ENCODE data around the gene TRIM67. TPM values are rescaled to one million over a fixed set of nuclear protein-coding genes. Genes with fewer than 3 reads are reported as not detected.

The TRIM67 gene
- total and polyA plus RNA-seq, 2 experiments from 2014 or later, result not detected

- Histone ChIP-seq H3K4me1 (ENCODE audit: insufficient read depth) (no peaks in the 10 kb centered on the region), H3K9ac (no peak overlapping the region), H3K36me3 (ENCODE audit: low read depth) (no peaks in the 10 kb centered on the region), H3K79me2 (ENCODE audit: insufficient read depth) (no peaks in the 10 kb centered on the region), H4K20me1 (ENCODE audit: insufficient read depth) (no peaks in the 10 kb centered on the region), H3K27me3 (replicated peaks; ENCODE audit: insufficient read depth) (peaks cover 16% of the 10 kb centered on the region), H3K9me3 (ENCODE audit: low read depth) (no peaks in the 10 kb centered on the region), H3K4me2 (ENCODE audit: unreplicated experiment) (no peak overlapping the region), H3K9me2 (ENCODE audit: insufficient read depth) (no peaks in the 10 kb centered on the region), H2AFZ (no peak overlapping the region), H3K27ac (no peak overlapping the region), H3F3A (ENCODE audit: insufficient read depth) (no peaks in the 10 kb centered on the region), H3K4me3 (no peak overlapping the region)
- DNase-seq, result no peak
- no peak for TF ChIP-seq EZH2phosphoT487 (IDR thresholded peaks at IDR 0.05; ENCODE audit: insufficient read depth, low read depth)
- TF ChIP-seq EZH2 (IDR thresholded peaks at IDR 0.05; ENCODE audit: insufficient read depth, poor library complexity, severe bottlenecking), result no peak
- WGBS, 2 experiments (ENCODE audit: low coverage in 1 of 2, low lambda C conversion rate in 2 of 2, missing lambda C conversion rate in 2 of 2), result 41 to 43% methylated on average over 6 of the region's 6 CpGs
- in situ Hi-C loops (cut with MboI), result no loop called here
These were observed 20.5 kb downstream of the TRIM67 start for GRCh38 chr1:231182317-231182716.

GRCh38 chr1:231183639-231184590, 22.1 kb downstream of the TRIM67 start:
- TF ChIP-seq EZH2phosphoT487 (IDR thresholded peaks at IDR 0.05; ENCODE audit: insufficient read depth, low read depth), result no peak
- TF ChIP-seq EZH2 (IDR thresholded peaks at IDR 0.05; ENCODE audit: insufficient read depth, poor library complexity, severe bottlenecking), result no peak

GRCh38 chr1:231184891-231185290, 23.0 kb downstream of the TRIM67 start:
- TF ChIP-seq EZH2phosphoT487 (IDR thresholded peaks at IDR 0.05; ENCODE audit: insufficient read depth, low read depth), result no peak
- no peak for TF ChIP-seq EZH2 (IDR thresholded peaks at IDR 0.05; ENCODE audit: insufficient read depth, poor library complexity, severe bottlenecking)
- 22 to 26% methylated on average over 6 of the region's 6 CpGs for WGBS, 2 experiments (ENCODE audit: low coverage in 1 of 2, low lambda C conversion rate in 2 of 2, missing lambda C conversion rate in 2 of 2)
- Histone ChIP-seq H3K27me3 (replicated peaks; ENCODE audit: insufficient read depth) (peaks cover 28% of the 10 kb centered on the region; the same call in 1 of the 2 replicates), H3K27ac (no peak overlapping the region), H4K20me1 (ENCODE audit: insufficient read depth) (no peaks in the 10 kb centered on the region), H2AFZ (no peak overlapping the region), H3K36me3 (ENCODE audit: low read depth) (no peaks in the 10 kb centered on the region), H3K4me1 (ENCODE audit: insufficient read depth) (no peaks in the 10 kb centered on the region), H3K9ac (no peak overlapping the region), H3K4me2 (ENCODE audit: unreplicated experiment) (no peak overlapping the region), H3F3A (ENCODE audit: insufficient read depth) (no peaks in the 10 kb centered on the region), H3K9me2 (ENCODE audit: insufficient read depth) (no peaks in the 10 kb centered on the region), H3K79me2 (ENCODE audit: insufficient read depth) (no peaks in the 10 kb centered on the region), H3K9me3 (ENCODE audit: low read depth) (no peaks in the 10 kb centered on the region), H3K4me3 (no peak overlapping the region)
- DNase-seq, result no peak
- in situ Hi-C loops (cut with MboI), result no loop called here

More at GRCh38 chr1:231183639-231184590, 22.1 kb downstream of the TRIM67 start:
- Histone ChIP-seq H3K27me3 (replicated peaks; ENCODE audit: insufficient read depth) (peaks cover 23% of the 10 kb centered on the region; the same call in 1 of the 2 replicates), H3K9ac (no peak overlapping the region), H4K20me1 (ENCODE audit: insufficient read depth) (no peaks in the 10 kb centered on the region), H3K27ac (no peak overlapping the region), H3F3A (ENCODE audit: insufficient read depth) (no peaks in the 10 kb centered on the region), H3K36me3 (ENCODE audit: low read depth) (no peaks in the 10 kb centered on the region), H3K4me3 (no peak overlapping the region), H2AFZ (no peak overlapping the region), H3K9me3 (ENCODE audit: low read depth) (no peaks in the 10 kb centered on the region), H3K4me1 (ENCODE audit: insufficient read depth) (no peaks in the 10 kb centered on the region), H3K79me2 (ENCODE audit: insufficient read depth) (no peaks in the 10 kb centered on the region), H3K4me2 (ENCODE audit: unreplicated experiment) (no peak overlapping the region), H3K9me2 (ENCODE audit: insufficient read depth) (no peaks in the 10 kb centered on the region)
- in situ Hi-C loops (cut with MboI), result no loop called here
- DNase-seq, result no peak
- 22 to 31% methylated on average over 13 of the region's 13 CpGs for WGBS, 2 experiments (ENCODE audit: low coverage in 1 of 2, low lambda C conversion rate in 2 of 2, missing lambda C conversion rate in 2 of 2)

GRCh38 chr1:231185391-231185790, 23.5 kb downstream of the TRIM67 start:
- H3K9ac ChIP-seq, result no peak overlapping the region
- no peaks in the 10 kb centered on the region for H3F3A ChIP-seq (ENCODE audit: insufficient read depth)
- no peak overlapping the region for H3K4me3 ChIP-seq
- no peak overlapping the region for H2AFZ ChIP-seq
- WGBS, 2 experiments (ENCODE audit: low coverage in 1 of 2, low lambda C conversion rate in 2 of 2, missing lambda C conversion rate in 2 of 2), result 56 to 59% methylated on average over 11 of the region's 11 CpGs
- in situ Hi-C loops (cut with MboI), result no loop called here
- no peaks in the 10 kb centered on the region for H3K9me3 ChIP-seq (ENCODE audit: low read depth)
- no peaks in the 10 kb centered on the region for H3K36me3 ChIP-seq (ENCODE audit: low read depth)
- H3K4me2 ChIP-seq (ENCODE audit: unreplicated experiment), result no peak overlapping the region
- H3K79me2 ChIP-seq (ENCODE audit: insufficient read depth), result no peaks in the 10 kb centered on the region
- H3K9me2 ChIP-seq (ENCODE audit: insufficient read depth), result no peaks in the 10 kb centered on the region
- H3K27ac ChIP-seq, result no peak overlapping the region
- no peaks in the 10 kb centered on the region for H4K20me1 ChIP-seq (ENCODE audit: insufficient read depth)
- no peak for TF ChIP-seq EZH2phosphoT487 (IDR thresholded peaks at IDR 0.05; ENCODE audit: insufficient read depth, low read depth)
- no peak for TF ChIP-seq EZH2 (IDR thresholded peaks at IDR 0.05; ENCODE audit: insufficient read depth, poor library complexity, severe bottlenecking)
- no peaks in the 10 kb centered on the region for H3K4me1 ChIP-seq (ENCODE audit: insufficient read depth)
- peaks cover 28% of the 10 kb centered on the region; the same call in 1 of the 2 replicates for H3K27me3 ChIP-seq (replicated peaks; ENCODE audit: insufficient read depth)
- no peak for DNase-seq
